Hepatocyte (in vitro differentiated cells): Measurements from ENCODE around the gene EEIG1. TPM values are rescaled to one million over a fixed set of nuclear protein-coding genes. Genes with fewer than 3 reads are reported as not detected.
A peak's percentile ranks its signal among the peaks of the same experiment; 100 is the strongest.

ENCODE experiments used
- DNase-seq: peaks from one replicate; pipeline ENCODE4 v3.0.0-alpha.2; 2016; ENCODE audit warnings: low spot score
- H2AFZ ChIP-seq: fragments of 200-600 bp; sonication (generic); 2 replicates; pipeline ENCODE4 v1.6.0; 2016; ENCODE audit warnings: antibody characterized with exemption, mild to moderate bottlenecking
- H3K27ac ChIP-seq: fragments of 200-600 bp; sonication (generic); 2 replicates; pipeline ENCODE4 v1.5.1; 2016; ENCODE audit warnings: mild to moderate bottlenecking
- H3K27me3 ChIP-seq: fragments of 200-600 bp; sonication (generic); 2 replicates; pipeline ENCODE4 v1.6.1; 2016
- H3K36me3 ChIP-seq: fragments of 200-600 bp; sonication (generic); replicated peaks from 2 replicates; pipeline ENCODE4 v1.5.1; 2016; ENCODE audit warnings: low read depth; ENCODE audit not compliant: insufficient read depth
- H3K4me1 ChIP-seq: fragments of 200-600 bp; sonication (generic); 2 replicates; pipeline ENCODE4 v1.5.1; 2016; ENCODE audit warnings: mild to moderate bottlenecking, moderate library complexity; ENCODE audit not compliant: insufficient read depth
- H3K4me2 ChIP-seq: fragments of 200-600 bp; sonication (generic); 2 replicates; pipeline ENCODE4 v1.6.0; 2016
- H3K4me3 ChIP-seq: fragments of 200-600 bp; sonication (generic); 2 replicates; pipeline ENCODE4 v1.5.1; 2016; ENCODE audit warnings: mild to moderate bottlenecking
- H3K79me2 ChIP-seq: fragments of 200-600 bp; sonication (generic); 2 replicates; pipeline ENCODE4 v1.6.0; 2017; ENCODE audit warnings: mild to moderate bottlenecking
- H3K9me2 ChIP-seq: fragments of 200-600 bp; sonication (generic); replicated peaks from 2 replicates; pipeline ENCODE4 v1.6.0; 2017; ENCODE audit warnings: mild to moderate bottlenecking; ENCODE audit not compliant: insufficient read depth
- H3K9me3 ChIP-seq: fragments of 200-600 bp; sonication (generic); 2 replicates; pipeline ENCODE4 v1.5.1; 2016; ENCODE audit warnings: low read depth, mild to moderate bottlenecking
- H4K20me1 ChIP-seq: fragments of 200-600 bp; sonication (generic); 2 replicates; pipeline ENCODE4 v1.6.0; 2016; ENCODE audit warnings: mild to moderate bottlenecking; ENCODE audit not compliant: insufficient read depth, poor library complexity, severe bottlenecking
- EZH2 ChIP-seq: fragments of 200-600 bp; sonication (generic); IDR thresholded peaks from 2 replicates; pipeline ENCODE4 v1.6.1; 2016; ENCODE audit warnings: antibody characterized with exemption, mild to moderate bottlenecking, borderline replicate concordance
- EZH2phosphoT487 ChIP-seq: fragments of 200-600 bp; sonication (generic); IDR thresholded peaks from one replicate; pipeline ENCODE4 v1.6.1; 2018; ENCODE audit warnings: antibody characterized with exemption, mild to moderate bottlenecking, low read depth, moderate library complexity; ENCODE audit not compliant: unreplicated experiment, severe bottlenecking
- WGBS: methylation state at CpG from one replicate; pipeline ENCODE4 v1.1.6; 2016; ENCODE audit warnings: low lambda C conversion rate; ENCODE audit errors: missing lambda C conversion rate; 5-methylcytosine and 5-hydroxymethylcytosine counted together
- polyA plus RNA-seq: library from polyadenylated mRNA; unstranded; fragments of >200 nt; fragmentation: Nextera tagmentation; extraction: Ambion mirVana; gene quantifications from 2 replicates; pipeline ENCODE4 v1.2.1, GENCODE V29; 2016
- total RNA-seq: library from RNA; depleted of rRNA; stranded (reverse); fragments of >200 nt; gene quantifications from 2 replicates; pipeline ENCODE4 v1.2.3, GENCODE V29; 2014
- TF ChIP-seq, protein P1 (sequence below): fragments of 200-600 bp; sonication (generic); IDR thresholded peaks from 2 replicates; pipeline ENCODE4 v1.5.1; 2016; ENCODE audit warnings: antibody characterized with exemption, mild to moderate bottlenecking; ENCODE audit not compliant: poor library complexity

EEIG1 gene
- total and polyA plus RNA-seq, 2 experiments from 2014 or later, result 38.1 to 43.6 TPM

- Histone ChIP-seq H2AFZ (no peak overlapping the region), H3K9me2 (no peaks in the 10 kb centered on the region), H3K4me3 (no peak overlapping the region), H3K36me3 (no peaks in the 10 kb centered on the region), H4K20me1 (peaks cover 86% of the 10 kb centered on the region), H3K27ac (no peak overlapping the region), H3K4me1 (peaks cover 74% of the 10 kb centered on the region), H3K79me2 (peaks cover 88% of the 10 kb centered on the region), H3K9me3 (no peaks in the 10 kb centered on the region), H3K4me2 (peak overlapping the region; percentile 92), H3K27me3 (no peaks in the 10 kb centered on the region)
- DNase-seq, result no peak
- WGBS, result 76% methylated on average over 6 of the region's 6 CpGs
- TF ChIP-seq EZH2phosphoT487, result no peak
- no peak for TF ChIP-seq EZH2
- TF ChIP-seq, protein P1, sequence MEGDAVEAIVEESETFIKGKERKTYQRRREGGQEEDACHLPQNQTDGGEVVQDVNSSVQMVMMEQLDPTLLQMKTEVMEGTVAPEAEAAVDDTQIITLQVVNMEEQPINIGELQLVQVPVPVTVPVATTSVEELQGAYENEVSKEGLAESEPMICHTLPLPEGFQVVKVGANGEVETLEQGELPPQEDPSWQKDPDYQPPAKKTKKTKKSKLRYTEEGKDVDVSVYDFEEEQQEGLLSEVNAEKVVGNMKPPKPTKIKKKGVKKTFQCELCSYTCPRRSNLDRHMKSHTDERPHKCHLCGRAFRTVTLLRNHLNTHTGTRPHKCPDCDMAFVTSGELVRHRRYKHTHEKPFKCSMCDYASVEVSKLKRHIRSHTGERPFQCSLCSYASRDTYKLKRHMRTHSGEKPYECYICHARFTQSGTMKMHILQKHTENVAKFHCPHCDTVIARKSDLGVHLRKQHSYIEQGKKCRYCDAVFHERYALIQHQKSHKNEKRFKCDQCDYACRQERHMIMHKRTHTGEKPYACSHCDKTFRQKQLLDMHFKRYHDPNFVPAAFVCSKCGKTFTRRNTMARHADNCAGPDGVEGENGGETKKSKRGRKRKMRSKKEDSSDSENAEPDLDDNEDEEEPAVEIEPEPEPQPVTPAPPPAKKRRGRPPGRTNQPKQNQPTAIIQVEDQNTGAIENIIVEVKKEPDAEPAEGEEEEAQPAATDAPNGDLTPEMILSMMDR, result no peak
These were observed 4.3 kb downstream of the EEIG1 start for GRCh38 chr9:127976498-127976897.

DNA sequence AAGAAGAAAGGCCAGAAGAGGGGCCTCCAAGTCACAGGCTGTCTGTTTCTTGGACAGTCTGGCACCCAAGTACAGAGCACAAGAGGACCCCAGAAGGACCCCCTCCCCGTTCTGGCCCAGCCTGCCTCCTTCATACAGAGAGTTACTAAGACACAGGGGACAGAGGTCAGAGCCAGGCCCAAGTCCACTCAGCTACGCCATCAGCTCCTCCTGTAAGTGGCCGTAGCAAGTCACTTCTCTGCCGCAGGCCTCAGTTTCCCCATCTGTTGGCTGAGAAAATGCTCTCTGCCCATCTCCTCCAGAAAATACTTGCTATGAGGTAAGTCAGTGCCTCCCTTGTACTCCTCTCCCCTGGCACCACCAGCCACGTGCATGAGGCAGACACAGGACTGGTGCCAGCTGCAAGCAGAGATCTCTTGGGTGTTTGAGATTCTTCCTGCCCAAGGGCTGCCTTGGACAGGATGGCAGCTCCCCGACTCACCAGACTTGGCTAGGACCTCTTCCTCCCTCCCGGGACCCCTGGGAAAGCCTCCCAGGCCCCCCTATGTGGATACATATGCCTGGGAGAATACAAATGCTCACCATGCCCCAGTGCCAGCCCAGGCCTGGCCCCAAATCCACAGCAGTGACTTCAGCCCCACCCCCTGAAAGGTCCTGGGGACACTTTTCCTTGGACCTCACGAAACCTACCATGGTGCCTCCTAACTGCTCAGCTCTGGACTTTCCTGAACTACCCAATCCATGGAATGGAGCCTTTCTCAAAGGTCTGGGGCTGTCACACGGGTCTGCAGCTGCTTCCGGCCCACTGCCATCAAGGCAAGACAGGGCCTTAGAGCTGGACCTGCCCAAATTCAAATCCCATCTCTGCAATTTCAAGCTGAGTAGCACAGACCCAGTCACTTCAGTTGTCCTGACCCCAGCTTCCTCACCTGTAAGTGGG is 5.1 kb downstream of the EEIG1 start:
- Histone ChIP-seq H3K9me3 (no peaks in the 10 kb centered on the region), H3K36me3 (no peaks in the 10 kb centered on the region), H3K27me3 (no peaks in the 10 kb centered on the region), H3K4me1 (peaks cover 81% of the 10 kb centered on the region), H3K4me3 (no peak overlapping the region), H3K9me2 (no peaks in the 10 kb centered on the region), H2AFZ (no peak overlapping the region), H3K4me2 (peak overlapping the region; percentile 92), H3K27ac (no peak overlapping the region), H3K79me2 (peaks cover 97% of the 10 kb centered on the region), H4K20me1 (peaks cover 95% of the 10 kb centered on the region)
- no peak for DNase-seq
- 89% methylated on average over 10 of the region's 10 CpGs for WGBS
- TF ChIP-seq EZH2 (no peak), EZH2phosphoT487 (no peak)
- TF ChIP-seq, protein P1, result no peak

- DNase-seq, result no peak
- Histone ChIP-seq H3K27me3 (no peaks in the 10 kb centered on the region), H3K9me2 (no peaks in the 10 kb centered on the region), H3K36me3 (no peaks in the 10 kb centered on the region), H3K9me3 (no peaks in the 10 kb centered on the region), H4K20me1 (peaks cover 96% of the 10 kb centered on the region), H3K4me3 (no peak overlapping the region), H3K27ac (no peak overlapping the region), H3K4me2 (peak overlapping the region; percentile 92), H3K4me1 (peaks cover 90% of the 10 kb centered on the region), H2AFZ (no peak overlapping the region), H3K79me2 (peaks cover 100% of the 10 kb centered on the region)
- 58% methylated on average over 9 of the region's 10 CpGs for WGBS
- TF ChIP-seq EZH2 (no peak), EZH2phosphoT487 (no peak)
- TF ChIP-seq, protein P1, result no peak
These were observed 6.0 kb downstream of the EEIG1 start for GRCh38 chr9:127974769-127975261.
